SW480 (cell line): ENCODE results near the gene PAXX.

ENCODE experiments used
- DNase-seq: peaks from one replicate; pipeline ENCODE4 v3.0.0-alpha.2; 2016; ENCODE audit warnings: low spot score

The PAXX gene

GRCh38 chr9:137018761-137019559 lies 26.7 kb downstream of the PAXX start:
- no peak for DNase-seq

GRCh38 chr9:137019891-137020683 lies 27.9 kb downstream of the PAXX start:
- DNase-seq, result no peak

GRCh38 chr9:137020771-137021567 lies 28.7 kb downstream of the PAXX start:
- no peak for DNase-seq

GRCh38 chr9:137021568-137021978 lies 29.4 kb downstream of the PAXX start:
- no peak for DNase-seq

GRCh38 chr9:137021979-137022661 lies 29.9 kb downstream of the PAXX start:
- peak; percentile 94 for DNase-seq

- no peak for DNase-seq
Observed at GRCh38 chr9:137022662-137023008, 30.4 kb downstream of the PAXX start.

- no peak for DNase-seq
Observed at GRCh38 chr9:137023157-137023556, 30.9 kb downstream of the PAXX start.

- DNase-seq, result no peak
Observed at GRCh38 chr9:137023583-137023991, 31.4 kb downstream of the PAXX start.

- peak; percentile 83 for DNase-seq
Observed at GRCh38 chr9:137025517-137025966, 33.3 kb downstream of the PAXX start.

- DNase-seq, result no peak
Observed at GRCh38 chr9:137026384-137026783, 34.2 kb downstream of the PAXX start.

- DNase-seq, result no peak
Observed at GRCh38 chr9:137026828-137027227, 34.6 kb downstream of the PAXX start.

- peak; percentile 29 for DNase-seq
Observed at GRCh38 chr9:137027369-137028262, 35.4 kb downstream of the PAXX start, which contains the start of gene ABCA2. Gene ABCA2, minus strand, starts transcription at chr9:137028237. Its CDS starts 97 bp downstream, at chr9:137028140.

GRCh38 chr9:137028263-137029057 lies 36.2 kb downstream of the PAXX start:
- peak; percentile 68 for DNase-seq

- DNase-seq, result peak; percentile 63
Observed at GRCh38 chr9:137029058-137029936, 37.1 kb downstream of the PAXX start.

GRCh38 chr9:137030006-137030405 lies 37.8 kb downstream of the PAXX start:
- DNase-seq, result no peak

- no peak for DNase-seq
Observed at GRCh38 chr9:137030538-137031527, 38.6 kb downstream of the PAXX start.

GRCh38 chr9:137031904-137032640 lies 39.9 kb downstream of the PAXX start, which contains the start of gene FUT7:
Gene FUT7, minus strand, starts transcription at chr9:137032088. Its CDS starts 97 bp downstream, at chr9:137031991.
- no peak for DNase-seq
